Activated CD8-positive, alpha-beta memory T cell treated with anti-CD3 and anti-CD28 coated beads for 24 hours (primary cell): Measurements from ENCODE around the gene CAMKMT.

ENCODE experiments used
- DNase-seq: peaks from one replicate; pipeline ENCODE4 v3.0.0-alpha.2; 2020

CAMKMT gene

GRCh38 chr2:44361330-44362206 lies at the start of gene CAMKMT, which contains the start of gene PREPL:
Gene CAMKMT, plus strand, starts transcription at chr2:44361947.
Gene PREPL, minus strand, starts transcription at chr2:44361494. Its CDS starts 15,152 bp downstream, at chr2:44346342.
- DNase-seq, result peak; percentile 99

- no peak for DNase-seq
Measured at GRCh38 chr2:44314362-44314761, 47.4 kb upstream of the CAMKMT start.

- DNase-seq, result no peak
Measured at GRCh38 chr2:44315945-44316344, 45.8 kb upstream of the CAMKMT start.

GRCh38 chr2:44320832-44321231 lies 40.9 kb upstream of the CAMKMT start:
- no peak for DNase-seq

- no peak for DNase-seq
Measured at GRCh38 chr2:44321360-44321759, 40.4 kb upstream of the CAMKMT start.

GRCh38 chr2:44324971-44325426 lies 36.7 kb upstream of the CAMKMT start:
- no peak for DNase-seq

GRCh38 chr2:44325897-44326296 lies 35.9 kb upstream of the CAMKMT start:
- no peak for DNase-seq

- DNase-seq, result no peak
Measured at GRCh38 chr2:44326548-44327264, 35.0 kb upstream of the CAMKMT start.

GRCh38 chr2:44328750-44329149 lies 33.0 kb upstream of the CAMKMT start:
- DNase-seq, result no peak

GRCh38 chr2:44329343-44329742 lies 32.4 kb upstream of the CAMKMT start:
- DNase-seq, result no peak

GRCh38 chr2:44330801-44331200 lies 30.9 kb upstream of the CAMKMT start:
- no peak for DNase-seq

- no peak for DNase-seq
Measured at GRCh38 chr2:44333994-44334393, 27.8 kb upstream of the CAMKMT start.

GRCh38 chr2:44335806-44336538 lies 25.8 kb upstream of the CAMKMT start:
- no peak for DNase-seq

GRCh38 chr2:44342854-44343253 lies 18.9 kb upstream of the CAMKMT start:
- no peak for DNase-seq

- no peak for DNase-seq
Measured at GRCh38 chr2:44347526-44347925, 14.2 kb upstream of the CAMKMT start.

- DNase-seq, result no peak
Measured at GRCh38 chr2:44348400-44348799, 13.3 kb upstream of the CAMKMT start.

GRCh38 chr2:44349506-44349905 lies 12.2 kb upstream of the CAMKMT start:
- no peak for DNase-seq

GRCh38 chr2:44351088-44351487 lies 10.7 kb upstream of the CAMKMT start:
- DNase-seq, result no peak

- DNase-seq, result no peak
Measured at GRCh38 chr2:44351676-44352075, 10.1 kb upstream of the CAMKMT start.

GRCh38 chr2:44352510-44352909 lies 9.2 kb upstream of the CAMKMT start:
- no peak for DNase-seq

- DNase-seq, result no peak
Measured at GRCh38 chr2:44354761-44355160, 7.0 kb upstream of the CAMKMT start.

GRCh38 chr2:44358503-44358902 lies 3.2 kb upstream of the CAMKMT start:
- peak; percentile 64 for DNase-seq

GRCh38 chr2:44360749-44361329 lies 908 bp upstream of the CAMKMT start:
- no peak for DNase-seq
